Activated T-cell treated with anti-CD3 and anti-CD28 coated beads, Interleukin-2, amount 50 U/mL, for 72 hours (primary cell): ENCODE results near the gene CRIP3. TPM values are rescaled to one million over a fixed set of nuclear protein-coding genes. Genes with fewer than 3 reads are reported as not detected.
A peak's percentile ranks its signal among the peaks of the same experiment; 100 is the strongest.

Experiments
- ATAC-seq, 2 donors: fragments of 150-1000 bp; cut with Tn5 transposase; replicated peaks in 1 of 2; 2 replicates each; pipeline ENCODE4 v1.10.0; 2021; ENCODE audit warnings: moderate library complexity in 2 of 2, mild to moderate bottlenecking in 1 of 2
- DNase-seq, 2 donors: peaks; one replicate each; pipeline ENCODE4 v3.0.0; 2021 to 2022; ENCODE audit warnings: mixed read lengths in 1 of 2
- H3K27ac Mint-ChIP-seq: one replicate; pipeline ENCODE4 v1.8.0; 2022; ENCODE audit warnings: mild to moderate bottlenecking, moderate library complexity, mixed read lengths
- H3K27me3 Mint-ChIP-seq: one replicate; pipeline ENCODE4 v1.8.0; 2022; ENCODE audit warnings: low read depth, mixed read lengths
- H3K36me3 Mint-ChIP-seq, 2 donors: one replicate each; pipeline ENCODE4 v1.8.0; 2022; ENCODE audit warnings: mixed read lengths in 2 of 2, mild to moderate bottlenecking in 1 of 2; ENCODE audit not compliant: insufficient read depth in 2 of 2
- H3K4me1 Mint-ChIP-seq: one replicate; pipeline ENCODE4 v1.8.0; 2022; ENCODE audit warnings: low read depth, mixed read lengths
- H3K4me3 Mint-ChIP-seq, 2 donors: one replicate each; pipeline ENCODE4 v1.8.0; 2022; ENCODE audit warnings: mild to moderate bottlenecking in 2 of 2, mixed read lengths in 2 of 2, moderate library complexity in 2 of 2
- H3K9me3 Mint-ChIP-seq, 2 donors: one replicate each; pipeline ENCODE4 v1.8.0; 2022; ENCODE audit warnings: mixed read lengths in 2 of 2
- total RNA-seq, 2 donors: library from RNA; stranded (reverse); gene quantifications; one replicate each; pipeline ENCODE4 v1.2.3, GENCODE V29; 2022

The CRIP3 gene
- total RNA-seq, 2 donors from 2014 or later, result 0.82 to 0.90 TPM

GRCh38 chr6:43269273-43270007 is 39.2 kb downstream of the CRIP3 start:
- H3K9me3 Mint-ChIP-seq, result no peaks in the 10 kb centered on the region
- peaks cover 25% of the 10 kb centered on the region for H3K27me3 Mint-ChIP-seq
- peak overlapping the region; percentile 72 for H3K4me3 Mint-ChIP-seq
- H3K36me3 Mint-ChIP-seq, result no peaks in the 10 kb centered on the region
- DNase-seq (peak; percentile 50 to 53), ATAC-seq (peak; percentile 72 to 76)
- no peak overlapping the region for H3K27ac Mint-ChIP-seq
- H3K4me1 Mint-ChIP-seq, result peaks cover 12% of the 10 kb centered on the region

GRCh38 chr6:43268782-43269272 is 39.8 kb downstream of the CRIP3 start:
- Mint-ChIP-seq H3K27ac (no peak overlapping the region), H3K36me3 (no peaks in the 10 kb centered on the region), H3K4me1 (peaks cover 12% of the 10 kb centered on the region), H3K9me3 (no peaks in the 10 kb centered on the region), H3K4me3 (peak overlapping the region; percentile 72), H3K27me3 (peaks cover 22% of the 10 kb centered on the region)
- no peak for DNase-seq
- ATAC-seq, result no peak

- Mint-ChIP-seq H3K36me3 (no peaks in the 10 kb centered on the region), H3K4me3 (no peak overlapping the region), H3K27me3 (peaks cover 21% of the 10 kb centered on the region), H3K9me3 (no peaks in the 10 kb centered on the region), H3K4me1 (peaks cover 12% of the 10 kb centered on the region), H3K27ac (no peak overlapping the region)
- DNase-seq (no peak), ATAC-seq (no peak)
These were observed 40.3 kb downstream of the CRIP3 start for GRCh38 chr6:43268355-43268700.

GRCh38 chr6:43267619-43268354 is 40.8 kb downstream of the CRIP3 start:
- Mint-ChIP-seq H3K27me3 (peaks cover 16% of the 10 kb centered on the region), H3K36me3 (no peaks in the 10 kb centered on the region), H3K4me3 (no peak overlapping the region), H3K4me1 (peaks cover 12% of the 10 kb centered on the region), H3K9me3 (no peaks in the 10 kb centered on the region), H3K27ac (no peak overlapping the region)
- no peak for DNase-seq
- ATAC-seq, result no peak

GRCh38 chr6:43265564-43265963 is 43.1 kb downstream of the CRIP3 start:
- H3K27me3 Mint-ChIP-seq, result peaks cover 8% of the 10 kb centered on the region
- no peak overlapping the region for H3K4me3 Mint-ChIP-seq
- no peak for DNase-seq
- peaks cover 8% of the 10 kb centered on the region for H3K4me1 Mint-ChIP-seq
- ATAC-seq, result no peak
- no peaks in the 10 kb centered on the region for H3K36me3 Mint-ChIP-seq
- H3K27ac Mint-ChIP-seq, result no peak overlapping the region
- H3K9me3 Mint-ChIP-seq, result no peaks in the 10 kb centered on the region

GRCh38 chr6:43264599-43265145 is 44.0 kb downstream of the CRIP3 start:
- Mint-ChIP-seq H3K36me3 (no peaks in the 10 kb centered on the region), H3K27me3 (peaks cover 8% of the 10 kb centered on the region), H3K27ac (no peak overlapping the region), H3K9me3 (no peaks in the 10 kb centered on the region), H3K4me3 (no peak overlapping the region), H3K4me1 (peaks cover 8% of the 10 kb centered on the region)
- DNase-seq (no peak), ATAC-seq (no peak)

- DNase-seq, result peak; percentile 80 to 83
- ATAC-seq, result peak; percentile 94 to 98
- no peak overlapping the region for H3K4me3 Mint-ChIP-seq
- H3K27me3 Mint-ChIP-seq, result peaks cover 2% of the 10 kb centered on the region
- no peaks in the 10 kb centered on the region for H3K36me3 Mint-ChIP-seq
- H3K4me1 Mint-ChIP-seq, result peaks cover under 1% of the 10 kb centered on the region
- H3K9me3 Mint-ChIP-seq, result no peaks in the 10 kb centered on the region
- H3K27ac Mint-ChIP-seq, result no peak overlapping the region
These were observed 45.1 kb downstream of the CRIP3 start for GRCh38 chr6:43263314-43264178.

- no peaks in the 10 kb centered on the region for H3K36me3 Mint-ChIP-seq
- DNase-seq (no peak), ATAC-seq (peak in 1 of 2 donors; percentile 6)
- no peak overlapping the region for H3K27ac Mint-ChIP-seq
- no peaks in the 10 kb centered on the region for H3K27me3 Mint-ChIP-seq
- no peaks in the 10 kb centered on the region for H3K9me3 Mint-ChIP-seq
- H3K4me1 Mint-ChIP-seq, result peaks cover 3% of the 10 kb centered on the region
- no peak overlapping the region for H3K4me3 Mint-ChIP-seq
These were observed 45.8 kb downstream of the CRIP3 start for GRCh38 chr6:43262780-43263313.

- Mint-ChIP-seq H3K9me3 (no peaks in the 10 kb centered on the region), H3K27me3 (no peaks in the 10 kb centered on the region), H3K4me3 (no peak overlapping the region), H3K4me1 (peaks cover 10% of the 10 kb centered on the region), H3K27ac (no peak overlapping the region), H3K36me3 (no peaks in the 10 kb centered on the region)
- ATAC-seq (no peak), DNase-seq (no peak)
These were observed 46.4 kb downstream of the CRIP3 start for GRCh38 chr6:43262000-43262779.

- DNase-seq (no peak), ATAC-seq (no peak)
- Mint-ChIP-seq H3K4me1 (peaks cover 15% of the 10 kb centered on the region), H3K36me3 (no peaks in the 10 kb centered on the region), H3K9me3 (no peaks in the 10 kb centered on the region), H3K27ac (no peak overlapping the region), H3K4me3 (no peak overlapping the region), H3K27me3 (no peaks in the 10 kb centered on the region)
These were observed 47.4 kb downstream of the CRIP3 start for GRCh38 chr6:43261198-43261597.

- no peaks in the 10 kb centered on the region for H3K9me3 Mint-ChIP-seq
These were observed 47.8 kb downstream of the CRIP3 start for GRCh38 chr6:43260791-43261190.

More at GRCh38 chr6:43260791-43261190, 47.8 kb downstream of the CRIP3 start:
- no peaks in the 10 kb centered on the region for H3K36me3 Mint-ChIP-seq
- DNase-seq, result no peak
- H3K27me3 Mint-ChIP-seq, result no peaks in the 10 kb centered on the region
- no peak for ATAC-seq
- no peak overlapping the region for H3K4me3 Mint-ChIP-seq
- H3K4me1 Mint-ChIP-seq, result peaks cover 16% of the 10 kb centered on the region
- no peak overlapping the region for H3K27ac Mint-ChIP-seq
